ENCODE results near the gene PCNX2.

The PCNX2 gene

GRCh38 chr1:233064988-233065387, 230.5 kb downstream of the PCNX2 start:
- Histone ChIP-seq H3K4me3 (ENCODE audit: control insufficient read depth in 1 of 7, extremely low read depth in 1 of 7, insufficient read depth in 4 of 7, low read depth in 2 of 7, low read length in 6 of 7) (no peak overlapping the region), H3K9me3 (ENCODE audit: control extremely low read depth in 1 of 5, control insufficient read depth in 4 of 5, insufficient read depth in 2 of 5, low read depth in 1 of 5, low read length in 4 of 5) (peaks cover 0 to 20% (median 11%) of the 10 kb centered on the region in 5 experiments), H3K27me3 (replicated peaks in 2 of 5; ENCODE audit: control insufficient read depth in 4 of 5, insufficient read depth in 5 of 5, low read length in 4 of 5) (no peaks in the 10 kb centered on the region), H3K27ac (ENCODE audit: insufficient read depth in 1 of 2, low read depth in 1 of 2, low read length in 2 of 2, poor library complexity in 1 of 2, severe bottlenecking in 2 of 2) (no peak overlapping the region), H3K4me1 (ENCODE audit: control extremely low read depth in 1 of 4, control insufficient read depth in 4 of 4, insufficient read depth in 4 of 4, low read length in 3 of 4) (no peaks in the 10 kb centered on the region), H3K36me3 (ENCODE audit: control insufficient read depth in 4 of 4, insufficient read depth in 4 of 4, low read length in 3 of 4) (peaks cover 0 to 8% (median 2%) of the 10 kb centered on the region in 4 experiments)
- ChIA-PET POLR2A (no interaction called here), CTCF (no interaction called here)
- WGBS (ENCODE audit: insufficient coverage), result no CpG with 5 or more reads among the region's 1 CpG
- no peak for DNase-seq

- CTCF ChIA-PET, result no interaction called here
- no peaks in the 10 kb centered on the region for H3K4me1 ChIP-seq (ENCODE audit: control extremely low read depth in 1 of 4, control insufficient read depth in 4 of 4, insufficient read depth in 4 of 4, low read length in 3 of 4)
- no peak overlapping the region for H3K4me3 ChIP-seq (ENCODE audit: control insufficient read depth in 1 of 7, extremely low read depth in 1 of 7, insufficient read depth in 4 of 7, low read depth in 2 of 7, low read length in 6 of 7)
- POLR2A ChIA-PET, result no interaction called here
- H3K9me3 ChIP-seq (ENCODE audit: control extremely low read depth in 1 of 5, control insufficient read depth in 4 of 5, insufficient read depth in 2 of 5, low read depth in 1 of 5, low read length in 4 of 5), result peaks cover 0 to 20% (median 11%) of the 10 kb centered on the region in 5 experiments
- H3K27ac ChIP-seq (ENCODE audit: insufficient read depth in 1 of 2, low read depth in 1 of 2, low read length in 2 of 2, poor library complexity in 1 of 2, severe bottlenecking in 2 of 2), result no peak overlapping the region
- no peak for DNase-seq
- no peaks in the 10 kb centered on the region for H3K27me3 ChIP-seq (replicated peaks in 2 of 5; ENCODE audit: control insufficient read depth in 4 of 5, insufficient read depth in 5 of 5, low read length in 4 of 5)
- peaks cover 0 to 8% (median 2%) of the 10 kb centered on the region in 4 experiments for H3K36me3 ChIP-seq (ENCODE audit: control insufficient read depth in 4 of 4, insufficient read depth in 4 of 4, low read length in 3 of 4)
Measured at GRCh38 chr1:233063462-233063861, 232.1 kb downstream of the PCNX2 start.

GRCh38 chr1:233061265-233061664, 234.3 kb downstream of the PCNX2 start:
- DNase-seq, result no peak
- Histone ChIP-seq H3K36me3 (ENCODE audit: control insufficient read depth in 4 of 4, insufficient read depth in 4 of 4, low read length in 3 of 4) (peaks cover 0 to 5% (median 2%) of the 10 kb centered on the region in 4 experiments), H3K4me3 (ENCODE audit: control insufficient read depth in 1 of 7, extremely low read depth in 1 of 7, insufficient read depth in 4 of 7, low read depth in 2 of 7, low read length in 6 of 7) (no peak overlapping the region), H3K27ac (ENCODE audit: insufficient read depth in 1 of 2, low read depth in 1 of 2, low read length in 2 of 2, poor library complexity in 1 of 2, severe bottlenecking in 2 of 2) (no peak overlapping the region), H3K4me1 (ENCODE audit: control extremely low read depth in 1 of 4, control insufficient read depth in 4 of 4, insufficient read depth in 4 of 4, low read length in 3 of 4) (no peaks in the 10 kb centered on the region), H3K27me3 (replicated peaks in 2 of 5; ENCODE audit: control insufficient read depth in 4 of 5, insufficient read depth in 5 of 5, low read length in 4 of 5) (no peaks in the 10 kb centered on the region), H3K9me3 (ENCODE audit: control extremely low read depth in 1 of 5, control insufficient read depth in 4 of 5, insufficient read depth in 2 of 5, low read depth in 1 of 5, low read length in 4 of 5) (peaks cover 0 to 13% (median 6%) of the 10 kb centered on the region in 5 experiments)
- POLR2A ChIA-PET, result no interaction called here
- CTCF ChIA-PET, result no interaction called here
- WGBS (ENCODE audit: insufficient coverage), result 93% methylated on average over 3 of the region's 5 CpGs

GRCh38 chr1:233060461-233060994, 235.0 kb downstream of the PCNX2 start:
- peaks cover 0 to 3% (median 2%) of the 10 kb centered on the region in 4 experiments for H3K36me3 ChIP-seq (ENCODE audit: control insufficient read depth in 4 of 4, insufficient read depth in 4 of 4, low read length in 3 of 4)
- peaks cover 0 to 5% (median 0%) of the 10 kb centered on the region in 5 experiments for H3K9me3 ChIP-seq (ENCODE audit: control extremely low read depth in 1 of 5, control insufficient read depth in 4 of 5, insufficient read depth in 2 of 5, low read depth in 1 of 5, low read length in 4 of 5)
- no peak overlapping the region for H3K27ac ChIP-seq (ENCODE audit: insufficient read depth in 1 of 2, low read depth in 1 of 2, low read length in 2 of 2, poor library complexity in 1 of 2, severe bottlenecking in 2 of 2)
- POLR2A ChIA-PET, result no interaction called here
- 100% methylated on average over 3 of the region's 3 CpGs for WGBS (ENCODE audit: insufficient coverage)
- no peaks in the 10 kb centered on the region for H3K4me1 ChIP-seq (ENCODE audit: control extremely low read depth in 1 of 4, control insufficient read depth in 4 of 4, insufficient read depth in 4 of 4, low read length in 3 of 4)
- no peaks in the 10 kb centered on the region for H3K27me3 ChIP-seq (replicated peaks in 2 of 5; ENCODE audit: control insufficient read depth in 4 of 5, insufficient read depth in 5 of 5, low read length in 4 of 5)
- no peak overlapping the region for H3K4me3 ChIP-seq (ENCODE audit: control insufficient read depth in 1 of 7, extremely low read depth in 1 of 7, insufficient read depth in 4 of 7, low read depth in 2 of 7, low read length in 6 of 7)
- CTCF ChIA-PET, result no interaction called here
- no peak for DNase-seq

- WGBS (ENCODE audit: insufficient coverage), result 93% methylated on average over 3 of the region's 3 CpGs
Measured at GRCh38 chr1:233057836-233058235, 237.7 kb downstream of the PCNX2 start.

DNA sequence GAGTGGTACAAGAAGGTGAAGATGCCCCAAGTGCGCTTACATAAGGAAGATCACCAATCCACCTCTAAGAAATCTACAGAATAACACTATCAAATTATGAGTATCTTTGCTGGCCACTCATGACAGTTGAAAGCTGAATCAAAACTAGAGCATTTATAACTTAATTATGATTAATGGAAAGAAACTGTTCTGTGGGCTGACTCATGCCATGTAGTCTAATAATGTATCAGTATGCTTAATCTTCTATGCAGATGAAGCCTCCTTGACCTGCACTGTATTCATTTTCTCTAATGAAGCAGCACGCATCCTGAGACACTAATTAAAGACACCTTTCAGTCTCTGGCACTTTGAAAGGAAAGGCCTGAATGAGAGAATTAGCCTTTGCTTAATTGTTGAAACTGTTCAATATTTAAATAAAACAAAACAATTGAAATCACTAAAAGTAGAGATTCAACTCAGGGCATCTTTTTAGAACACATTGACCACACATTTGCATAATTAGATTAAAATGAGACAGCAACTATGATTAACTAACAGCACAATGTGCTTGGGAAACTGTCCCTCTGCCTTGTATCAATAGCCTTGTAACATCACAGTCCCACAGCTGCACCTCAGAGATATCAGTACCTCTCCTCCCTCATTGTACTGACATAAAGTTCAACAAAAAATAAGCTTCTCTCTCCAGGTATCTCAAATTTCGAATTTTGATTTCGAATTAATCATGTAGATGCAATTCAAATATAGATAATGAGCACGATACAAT, 239.5 kb downstream of the PCNX2 start:
- WGBS (ENCODE audit: insufficient coverage), result 100% methylated on average over 1 of the region's 5 CpGs
- Histone ChIP-seq H3K4me3 (ENCODE audit: control insufficient read depth in 1 of 7, extremely low read depth in 1 of 7, insufficient read depth in 4 of 7, low read depth in 2 of 7, low read length in 6 of 7) (no peak overlapping the region), H3K27ac (ENCODE audit: insufficient read depth in 1 of 2, low read depth in 1 of 2, low read length in 2 of 2, poor library complexity in 1 of 2, severe bottlenecking in 2 of 2) (no peak overlapping the region), H3K27me3 (replicated peaks in 2 of 5; ENCODE audit: control insufficient read depth in 4 of 5, insufficient read depth in 5 of 5, low read length in 4 of 5) (no peaks in the 10 kb centered on the region), H3K36me3 (ENCODE audit: control insufficient read depth in 4 of 4, insufficient read depth in 4 of 4, low read length in 3 of 4) (peaks cover 0 to 11% (median 5%) of the 10 kb centered on the region in 4 experiments), H3K4me1 (ENCODE audit: control extremely low read depth in 1 of 4, control insufficient read depth in 4 of 4, insufficient read depth in 4 of 4, low read length in 3 of 4) (no peaks in the 10 kb centered on the region), H3K9me3 (ENCODE audit: control extremely low read depth in 1 of 5, control insufficient read depth in 4 of 5, insufficient read depth in 2 of 5, low read depth in 1 of 5, low read length in 4 of 5) (no peaks in the 10 kb centered on the region)
- CTCF ChIA-PET, result interaction anchor here (1.0 kb wide), 1 partner anchor 25 kb away, joined by 3 read pairs; no protein-coding TSS in a partner anchor
- no peak for DNase-seq
- POLR2A ChIA-PET, result no interaction called here

More at GRCh38 chr1:233057836-233058235, 237.7 kb downstream of the PCNX2 start:
- POLR2A ChIA-PET, result no interaction called here
- H3K9me3 ChIP-seq (ENCODE audit: control extremely low read depth in 1 of 5, control insufficient read depth in 4 of 5, insufficient read depth in 2 of 5, low read depth in 1 of 5, low read length in 4 of 5), result no peaks in the 10 kb centered on the region
- no peaks in the 10 kb centered on the region for H3K4me1 ChIP-seq (ENCODE audit: control extremely low read depth in 1 of 4, control insufficient read depth in 4 of 4, insufficient read depth in 4 of 4, low read length in 3 of 4)
- H3K27me3 ChIP-seq (replicated peaks in 2 of 5; ENCODE audit: control insufficient read depth in 4 of 5, insufficient read depth in 5 of 5, low read length in 4 of 5), result no peaks in the 10 kb centered on the region
- no peak overlapping the region for H3K4me3 ChIP-seq (ENCODE audit: control insufficient read depth in 1 of 7, extremely low read depth in 1 of 7, insufficient read depth in 4 of 7, low read depth in 2 of 7, low read length in 6 of 7)
- CTCF ChIA-PET, result interaction anchor here (1.2 kb wide), 1 partner anchor 35 kb away, joined by 3 read pairs; no protein-coding TSS in a partner anchor
- H3K27ac ChIP-seq (ENCODE audit: insufficient read depth in 1 of 2, low read depth in 1 of 2, low read length in 2 of 2, poor library complexity in 1 of 2, severe bottlenecking in 2 of 2), result no peak overlapping the region
- DNase-seq, result no peak
- H3K36me3 ChIP-seq (ENCODE audit: control insufficient read depth in 4 of 4, insufficient read depth in 4 of 4, low read length in 3 of 4), result peaks cover 0 to 10% (median 5%) of the 10 kb centered on the region in 4 experiments

DNA sequence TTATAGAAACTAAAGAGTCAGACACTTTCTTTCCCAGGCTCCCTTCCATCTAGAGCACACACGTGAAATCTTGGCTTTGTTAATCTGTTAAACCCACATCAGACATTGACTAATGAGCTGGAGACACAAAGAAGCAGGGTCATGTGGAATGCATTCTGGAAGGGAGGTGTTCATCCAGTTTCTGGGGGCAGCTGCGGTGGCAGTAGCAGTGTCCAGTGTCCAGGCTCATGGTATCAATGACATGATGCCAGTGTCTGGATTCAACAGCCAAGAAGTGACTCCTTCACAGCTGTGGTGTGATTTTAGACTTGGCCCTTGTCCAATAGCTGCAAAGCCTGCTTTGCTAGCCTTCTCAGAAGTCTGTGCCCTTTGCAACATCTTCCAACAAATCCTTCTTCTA, 249.9 kb downstream of the PCNX2 start:
- Histone ChIP-seq H3K27ac (ENCODE audit: insufficient read depth in 1 of 2, low read depth in 1 of 2, low read length in 2 of 2, poor library complexity in 1 of 2, severe bottlenecking in 2 of 2) (no peak overlapping the region), H3K4me3 (ENCODE audit: control insufficient read depth in 1 of 7, extremely low read depth in 1 of 7, insufficient read depth in 4 of 7, low read depth in 2 of 7, low read length in 6 of 7) (no peak overlapping the region), H3K4me1 (ENCODE audit: control extremely low read depth in 1 of 4, control insufficient read depth in 4 of 4, insufficient read depth in 4 of 4, low read length in 3 of 4) (no peaks in the 10 kb centered on the region), H3K27me3 (replicated peaks in 2 of 5; ENCODE audit: control insufficient read depth in 4 of 5, insufficient read depth in 5 of 5, low read length in 4 of 5) (no peaks in the 10 kb centered on the region), H3K9me3 (ENCODE audit: control extremely low read depth in 1 of 5, control insufficient read depth in 4 of 5, insufficient read depth in 2 of 5, low read depth in 1 of 5, low read length in 4 of 5) (peaks cover 0 to 1% (median 0%) of the 10 kb centered on the region in 5 experiments), H3K36me3 (ENCODE audit: control insufficient read depth in 4 of 4, insufficient read depth in 4 of 4, low read length in 3 of 4) (no peaks in the 10 kb centered on the region)
- DNase-seq, result no peak
- POLR2A ChIA-PET, result no interaction called here
- WGBS (ENCODE audit: insufficient coverage), result 100% methylated on average over 2 of the region's 2 CpGs
- CTCF ChIA-PET, result no interaction called here

Measured in common myeloid progenitor, CD34-positive (primary cell).